G401 (cell line): Measurements from ENCODE around the gene SCN2B. TPM values are rescaled to one million over a fixed set of nuclear protein-coding genes. Genes with fewer than 3 reads are reported as not detected.
"Not testable (repeated sequence)": the region's sequence is repeated elsewhere in the genome, so short reads cannot be mapped to it uniquely, and the experiment has no call there.

Experiments
- DNase-seq: peaks from one replicate; pipeline ENCODE4 v3.0.0-alpha.2; 2015; ENCODE audit warnings: low spot score
- in situ Hi-C: cut with HindIII; loops from 2 replicates; pipeline ENCODE4 v1.10.0; 2016; ENCODE audit warnings: low sequenced_read_pairs, mixed read lengths
- total RNA-seq: library from RNA; depleted of rRNA; stranded (reverse); fragments of >200 nt; shearing (Covaris generic); gene quantifications from 2 replicates; pipeline ENCODE4 v1.2.3, GENCODE V29; 2014

The SCN2B gene
- total RNA-seq, 1 experiment from 2014 or later = 0.10 TPM

DNA sequence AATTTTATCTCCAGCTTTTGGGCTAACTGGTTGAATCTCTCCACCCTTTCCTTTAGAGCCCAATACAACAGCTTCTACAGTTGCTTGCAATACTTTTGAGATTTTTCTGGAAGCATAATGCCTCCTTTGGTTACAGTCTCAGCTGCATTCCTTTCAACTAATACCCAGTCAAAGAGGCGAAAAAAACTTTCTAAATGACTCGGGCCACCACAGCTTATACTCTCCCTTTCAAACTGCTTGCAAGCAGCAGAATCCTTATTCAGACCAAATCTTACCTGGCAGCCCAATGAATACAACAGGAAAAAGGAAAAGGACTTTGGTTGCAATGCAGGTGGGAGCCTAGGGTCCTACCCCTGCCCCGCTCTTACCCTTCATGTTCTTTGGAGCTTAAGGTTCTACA is 32.6 kb upstream of the SCN2B start:
- DNase-seq = no peak
- in situ Hi-C loops = no loop called here

DNA sequence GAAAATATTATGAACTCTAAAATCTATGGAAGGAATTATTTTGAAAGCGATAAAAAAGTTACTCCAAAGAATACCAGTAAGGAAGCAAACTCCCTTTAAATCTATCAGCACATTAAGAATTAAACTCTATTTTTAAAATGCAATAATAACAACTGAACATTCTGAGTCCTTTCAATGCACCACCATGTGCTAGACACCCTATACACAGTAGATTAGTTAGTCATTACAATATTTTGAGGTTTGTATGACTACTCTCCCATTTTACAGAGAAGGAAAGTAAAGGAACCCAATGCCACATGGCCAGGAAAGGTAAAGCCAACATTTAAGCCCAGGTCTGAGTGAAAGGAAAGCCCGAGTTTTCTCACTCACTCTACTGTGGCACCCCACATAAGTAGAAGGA is 30.6 kb upstream of the SCN2B start:
- no peak for DNase-seq
- in situ Hi-C loops = no loop called here

DNA sequence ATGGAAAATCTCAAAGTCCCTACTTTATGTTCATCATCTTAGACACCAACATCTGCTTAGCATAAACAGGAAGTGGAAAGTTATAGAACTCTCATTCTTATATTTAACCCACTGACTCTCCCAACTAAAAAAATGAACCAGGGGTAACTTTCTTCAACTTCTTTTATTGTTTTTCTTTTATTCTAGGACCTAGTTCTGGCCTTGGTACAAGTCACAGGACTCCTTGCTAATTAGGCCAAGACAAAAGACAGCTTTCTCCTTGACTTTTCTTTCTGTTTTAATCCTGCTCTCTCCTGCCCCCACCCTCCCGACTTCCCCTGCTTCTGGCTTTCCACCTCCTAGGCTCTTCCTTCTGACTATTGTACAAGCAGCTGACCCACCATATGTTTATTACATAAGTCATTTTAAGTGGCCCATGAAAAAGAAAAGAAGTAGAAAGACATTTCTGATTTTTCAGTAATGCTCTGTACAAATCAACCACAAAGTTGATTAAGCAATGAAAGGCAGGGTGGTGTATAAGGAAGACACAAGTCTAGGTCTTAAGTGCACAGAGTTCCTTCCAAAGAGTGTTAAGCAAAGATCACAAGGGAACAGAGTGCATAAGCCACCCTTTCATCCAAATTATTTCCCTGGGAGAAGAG is 30.1 kb upstream of the SCN2B start:
- DNase-seq = peak; percentile 50
- in situ Hi-C loops = no loop called here

DNA sequence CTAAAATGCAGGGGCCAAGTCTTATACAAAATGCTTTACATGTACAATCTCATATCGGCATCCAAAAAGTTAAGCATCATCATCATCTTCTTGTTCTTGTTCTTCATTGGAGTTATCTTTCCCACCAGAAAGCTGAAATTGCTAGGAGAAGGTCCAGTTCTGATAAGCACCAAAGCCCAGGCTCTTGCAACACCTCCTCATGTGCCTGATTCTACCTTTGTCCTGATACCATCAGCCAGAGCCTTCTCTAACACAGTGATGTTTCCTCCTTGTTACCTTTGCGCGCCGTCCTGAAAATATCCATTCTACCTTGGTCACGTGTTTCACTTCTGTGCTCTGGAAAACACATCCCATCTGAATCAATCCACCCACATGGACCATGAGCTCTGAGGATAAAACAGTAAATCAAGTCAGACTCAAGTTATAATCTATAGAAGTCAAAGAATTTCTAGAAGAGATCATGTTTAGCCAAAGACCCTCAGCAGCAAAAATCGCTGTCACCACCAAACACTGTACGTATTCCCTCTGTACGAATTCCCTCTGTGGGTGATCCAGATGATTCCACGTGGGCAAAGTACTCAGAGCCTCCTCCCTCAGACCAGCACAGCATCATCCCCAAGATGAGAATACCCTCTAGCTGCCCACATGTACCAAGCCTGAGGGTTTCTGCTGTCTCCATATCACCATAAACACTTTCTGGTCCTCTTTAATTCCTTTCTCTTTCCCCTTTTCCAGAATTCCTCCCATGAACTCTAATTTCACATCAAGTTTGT is 29.4 kb upstream of the SCN2B start:
- in situ Hi-C loops = no loop called here

DNA sequence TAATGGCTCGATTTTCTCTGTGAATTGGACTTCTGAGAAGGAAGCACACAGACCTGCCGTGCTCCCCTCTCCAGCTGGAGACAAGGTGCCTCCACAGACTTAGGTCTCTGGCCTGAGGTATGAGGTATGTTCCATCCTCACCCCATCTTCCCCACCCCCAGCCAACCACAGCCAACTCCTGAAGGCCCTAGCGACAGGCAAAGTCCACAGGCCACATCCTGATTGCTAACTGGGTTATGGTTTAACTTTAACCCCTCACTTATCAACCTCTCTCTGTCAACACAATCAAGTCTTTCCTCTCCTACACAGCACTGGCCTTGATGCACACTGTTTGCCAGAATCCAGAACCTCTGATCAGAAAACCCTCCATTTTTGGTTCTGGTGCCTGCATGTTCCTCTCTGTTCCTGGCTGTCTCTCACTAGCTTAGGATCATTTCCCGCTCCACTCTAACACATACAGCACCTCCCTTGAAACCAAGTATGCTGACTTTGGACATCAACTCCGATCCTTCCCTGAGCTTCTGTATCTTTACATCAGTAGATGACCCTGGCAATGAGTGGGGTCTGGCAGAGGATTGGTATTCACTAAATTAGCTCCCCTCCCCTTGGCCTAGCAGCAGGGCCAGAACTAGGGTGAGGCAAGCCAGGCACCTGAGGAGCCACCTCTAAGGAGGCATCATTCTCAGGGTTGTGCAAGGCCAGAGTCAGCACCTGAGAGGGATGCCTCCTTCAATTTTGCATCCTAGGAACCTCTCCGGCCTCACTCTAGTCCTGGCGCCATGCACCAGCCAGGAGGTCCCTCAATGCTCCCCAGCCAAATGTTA is 26.4 kb upstream of the SCN2B start:
- no peak for DNase-seq
- in situ Hi-C loops = no loop called here

More for the DNA sequence above, 29.4 kb upstream of the SCN2B start:
- DNase-seq = no peak

DNA sequence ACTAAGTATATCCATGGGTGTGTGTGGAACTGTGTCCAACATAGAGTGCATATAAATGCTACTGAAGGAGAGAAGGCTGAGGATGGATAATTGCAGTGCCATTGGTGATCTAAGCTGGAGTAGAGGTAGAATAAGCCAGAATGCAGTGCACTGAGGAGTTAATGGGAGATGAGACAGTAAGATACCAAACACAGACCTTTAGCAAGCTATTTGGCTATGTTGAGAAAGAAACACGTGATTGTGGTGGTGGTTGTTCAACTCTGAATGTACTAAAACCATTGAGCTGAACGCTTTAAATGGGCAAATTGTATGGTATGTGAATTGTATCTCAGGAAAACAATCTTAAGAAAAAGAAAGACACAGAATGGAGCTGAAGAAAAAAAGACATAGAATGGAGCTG is 25.5 kb upstream of the SCN2B start:
- DNase-seq = no peak
- in situ Hi-C loops = no loop called here

DNA sequence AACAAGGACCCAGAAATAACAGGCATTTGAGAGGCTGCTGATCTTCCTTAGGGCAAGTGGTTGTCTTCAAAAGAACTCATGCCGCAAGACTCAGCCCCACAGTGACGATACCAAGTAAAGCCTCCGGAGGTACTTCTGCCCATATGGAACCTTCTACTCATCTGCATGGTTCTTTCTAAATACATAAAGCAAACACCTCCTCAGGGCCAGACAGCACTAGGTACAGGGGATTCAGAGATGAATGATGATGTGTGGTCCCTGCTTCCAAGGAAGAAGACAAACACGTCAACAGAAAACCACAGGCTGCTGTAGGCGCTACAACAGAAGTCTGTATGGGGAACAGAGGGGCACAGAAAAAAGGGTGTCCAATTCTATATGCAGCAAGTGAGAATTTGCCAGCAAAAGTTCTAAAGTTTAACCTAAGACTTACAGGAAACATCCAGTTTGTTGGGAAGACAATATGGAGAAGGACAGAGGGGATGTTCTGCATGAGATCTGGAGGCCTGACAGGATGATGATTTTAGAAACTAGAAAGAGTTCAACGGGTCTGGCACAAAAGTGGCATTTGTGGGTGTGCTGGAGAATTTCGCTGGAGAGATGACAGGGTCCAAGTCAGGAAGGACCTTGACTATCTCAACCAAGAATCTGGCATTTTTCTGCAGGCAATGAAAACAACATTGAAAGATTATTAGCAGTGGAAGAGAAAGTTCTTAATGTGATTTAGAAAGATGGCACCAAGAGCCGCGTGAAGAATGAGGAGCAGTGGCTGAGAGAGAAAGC is 24.7 kb upstream of the SCN2B start:
- DNase-seq = no peak
- in situ Hi-C loops = no loop called here

DNA sequence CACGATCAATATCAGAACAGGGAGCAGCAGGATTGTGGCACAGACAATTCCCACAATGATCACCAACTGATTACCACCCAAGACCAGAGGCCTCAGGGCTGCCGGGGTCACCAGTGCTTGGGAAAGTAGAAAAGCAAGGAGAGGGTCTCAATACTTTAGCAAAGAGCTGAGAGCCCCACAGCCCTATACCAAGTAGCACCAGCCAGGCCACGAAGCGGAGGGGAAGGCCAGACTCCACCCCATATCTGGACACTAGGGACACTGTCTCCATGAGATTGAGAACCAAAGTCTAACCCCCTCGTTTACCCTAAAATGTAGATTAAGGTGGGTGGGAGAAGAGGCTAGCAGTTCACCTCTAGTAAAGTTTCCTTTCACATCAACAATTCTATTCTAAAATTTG is 24.1 kb upstream of the SCN2B start:
- no peak for DNase-seq
- in situ Hi-C loops = no loop called here

DNA sequence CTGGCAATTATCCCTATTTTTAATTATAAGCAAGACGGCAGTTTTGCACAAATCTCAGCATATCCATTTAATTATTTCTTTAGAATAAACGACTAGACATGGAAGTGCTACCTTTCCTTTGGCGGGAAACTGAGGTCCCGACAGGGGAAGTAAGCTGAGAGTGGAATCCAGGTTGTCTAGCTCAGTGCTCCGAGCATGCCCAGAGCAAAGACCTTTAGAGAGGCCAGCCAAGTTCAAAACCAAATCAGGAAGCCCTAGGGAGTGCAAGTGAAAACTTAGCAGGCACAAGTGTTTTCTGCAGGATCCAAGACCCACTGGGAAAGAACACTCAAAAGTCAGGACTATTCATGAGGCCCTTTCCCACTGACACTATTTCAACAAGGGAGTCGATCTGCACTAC is 22.7 kb upstream of the SCN2B start:
- DNase-seq = no peak
- in situ Hi-C loops = no loop called here

DNA sequence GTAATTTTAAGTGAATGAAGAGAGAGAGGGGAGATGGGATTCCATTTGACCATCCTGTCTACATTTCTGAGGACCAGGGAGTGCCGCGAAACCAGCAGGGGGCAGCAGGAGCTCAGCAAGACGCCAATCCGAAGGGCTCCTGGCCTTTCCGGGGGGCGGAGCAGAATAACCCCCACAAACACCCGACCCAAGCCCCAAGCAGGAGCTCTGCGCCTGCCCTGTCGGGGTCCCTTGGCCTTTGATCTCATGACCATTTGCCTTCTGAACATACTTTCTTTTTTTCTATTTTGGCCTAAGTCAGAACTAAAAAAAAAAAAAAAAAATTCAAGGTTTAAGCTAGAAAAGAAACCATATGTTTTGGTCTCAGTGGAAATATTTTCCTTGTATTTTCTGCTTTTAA is 21.9 kb upstream of the SCN2B start:
- in situ Hi-C loops = no loop called here
- peak; percentile 63 for DNase-seq

DNA sequence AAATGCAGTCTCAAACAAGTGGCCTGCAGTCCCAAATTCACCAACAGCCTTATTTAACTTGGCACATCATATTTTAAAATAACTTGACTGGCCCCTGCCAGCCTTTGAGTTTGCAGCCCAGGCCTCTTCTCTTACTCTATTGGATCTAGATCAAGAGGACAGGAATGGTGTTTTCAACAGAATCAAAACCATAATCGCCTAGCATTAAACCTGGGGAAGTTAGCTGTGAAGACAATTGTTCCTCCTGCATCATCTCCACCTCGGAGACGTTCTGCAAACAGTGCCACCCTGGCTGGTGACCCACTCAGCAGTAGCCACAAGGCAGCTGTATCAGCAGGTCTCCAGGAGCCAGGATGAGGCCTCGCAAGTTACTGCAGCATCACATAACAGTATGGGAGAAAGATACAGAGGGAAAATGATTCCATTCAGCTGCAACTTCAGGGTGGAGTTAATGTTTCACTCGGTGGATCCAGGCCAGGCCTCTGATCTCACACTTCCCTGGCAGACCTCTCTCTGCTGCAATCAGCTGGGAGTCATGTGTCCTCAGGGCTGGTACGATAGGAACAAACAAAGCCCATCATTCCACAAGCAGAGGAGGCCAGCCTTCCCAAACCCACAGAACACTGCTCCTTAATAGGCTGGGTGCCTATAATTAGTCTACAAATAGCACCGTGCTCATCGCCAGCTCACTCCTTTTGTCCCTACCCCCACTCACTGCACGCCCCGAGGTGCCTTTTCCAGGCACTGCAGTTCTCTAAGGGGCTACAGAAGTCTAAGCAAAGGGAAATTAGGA is 18.6 kb upstream of the SCN2B start:
- DNase-seq = peak; percentile 67

DNA sequence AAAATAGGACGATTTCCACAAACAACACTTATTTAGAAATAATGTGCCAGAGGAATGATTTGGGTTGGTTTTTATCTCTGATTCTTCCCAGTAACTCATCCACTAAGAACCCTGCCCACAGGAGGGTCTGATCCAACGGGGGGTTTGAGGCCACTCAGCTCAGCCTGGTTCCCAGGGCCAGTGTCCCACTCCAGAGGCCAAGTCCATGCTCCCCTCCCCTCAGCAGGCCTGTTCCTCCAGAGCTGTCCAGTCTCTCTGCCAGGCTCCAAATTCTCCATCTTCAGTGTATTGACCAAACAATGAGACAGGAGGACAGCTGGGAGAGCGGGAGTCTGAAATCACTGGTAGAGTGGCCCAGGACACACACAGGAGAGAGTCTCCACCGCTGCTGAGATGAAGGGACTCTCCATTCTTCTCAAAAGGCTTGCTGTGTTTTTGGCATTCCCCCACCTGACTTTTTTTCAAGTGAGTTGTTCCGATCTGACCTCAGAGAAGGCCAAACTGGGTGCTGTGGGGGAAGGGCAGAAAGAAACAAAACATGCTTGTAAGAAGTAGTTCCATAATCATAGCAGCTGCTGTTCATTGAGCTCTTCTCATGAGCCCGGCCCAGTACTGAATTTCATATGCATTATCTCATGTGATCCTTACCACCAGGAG is 17.6 kb upstream of the SCN2B start:
- in situ Hi-C loops = no loop called here

More for the DNA sequence above, 18.6 kb upstream of the SCN2B start:
- in situ Hi-C loops = no loop called here

DNA sequence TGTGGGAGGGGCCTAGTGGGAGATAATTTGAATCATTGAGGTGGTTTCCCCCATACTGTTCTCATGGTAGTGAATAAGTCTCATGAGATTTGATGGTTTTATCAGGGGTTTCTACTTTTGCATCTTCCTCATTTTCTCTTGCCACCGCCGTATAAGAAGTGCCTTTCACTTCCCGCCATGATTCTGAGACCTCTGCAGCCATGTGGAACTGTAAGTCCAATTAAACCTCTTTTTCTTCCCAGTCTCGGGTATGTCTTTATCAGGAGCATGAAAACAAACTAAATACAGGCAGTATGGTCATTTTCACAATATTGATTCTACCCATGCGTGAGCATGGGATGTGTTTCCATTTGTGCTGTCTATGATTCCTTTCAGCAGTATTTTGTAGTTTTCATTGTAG is 16.4 kb upstream of the SCN2B start:
- DNase-seq, in situ Hi-C loops: not testable (repeated sequence)

More for the DNA sequence above, 17.6 kb upstream of the SCN2B start:
- no peak for DNase-seq

DNA sequence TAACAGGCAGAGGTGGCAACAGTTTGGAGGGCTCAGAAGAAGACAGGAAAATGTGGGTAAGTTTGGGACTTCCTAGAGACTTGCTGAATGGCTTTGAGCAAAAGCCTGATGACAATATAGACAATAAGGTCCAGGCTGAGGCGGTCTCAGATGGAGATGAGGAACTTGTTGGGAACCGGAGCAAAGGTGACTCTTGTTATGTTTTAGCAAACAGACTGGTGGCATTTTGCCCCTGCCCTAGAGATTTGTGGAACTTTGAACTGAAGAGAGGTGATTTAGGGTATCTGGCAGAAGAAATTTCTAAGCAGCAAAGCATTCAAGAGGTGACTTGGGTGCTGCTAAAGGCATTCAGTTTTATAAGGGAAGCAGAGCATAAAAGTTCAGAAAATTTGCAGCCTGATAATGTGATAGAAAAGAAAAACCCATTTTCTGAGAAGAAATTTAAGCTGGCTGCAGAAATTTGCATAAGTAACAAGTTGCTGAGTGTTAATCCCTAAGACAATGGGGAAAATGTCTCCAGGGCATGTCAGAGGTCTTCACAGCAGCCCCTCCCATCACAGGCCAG is 14.6 kb upstream of the SCN2B start:
- in situ Hi-C loops = not testable (repeated sequence)

DNA sequence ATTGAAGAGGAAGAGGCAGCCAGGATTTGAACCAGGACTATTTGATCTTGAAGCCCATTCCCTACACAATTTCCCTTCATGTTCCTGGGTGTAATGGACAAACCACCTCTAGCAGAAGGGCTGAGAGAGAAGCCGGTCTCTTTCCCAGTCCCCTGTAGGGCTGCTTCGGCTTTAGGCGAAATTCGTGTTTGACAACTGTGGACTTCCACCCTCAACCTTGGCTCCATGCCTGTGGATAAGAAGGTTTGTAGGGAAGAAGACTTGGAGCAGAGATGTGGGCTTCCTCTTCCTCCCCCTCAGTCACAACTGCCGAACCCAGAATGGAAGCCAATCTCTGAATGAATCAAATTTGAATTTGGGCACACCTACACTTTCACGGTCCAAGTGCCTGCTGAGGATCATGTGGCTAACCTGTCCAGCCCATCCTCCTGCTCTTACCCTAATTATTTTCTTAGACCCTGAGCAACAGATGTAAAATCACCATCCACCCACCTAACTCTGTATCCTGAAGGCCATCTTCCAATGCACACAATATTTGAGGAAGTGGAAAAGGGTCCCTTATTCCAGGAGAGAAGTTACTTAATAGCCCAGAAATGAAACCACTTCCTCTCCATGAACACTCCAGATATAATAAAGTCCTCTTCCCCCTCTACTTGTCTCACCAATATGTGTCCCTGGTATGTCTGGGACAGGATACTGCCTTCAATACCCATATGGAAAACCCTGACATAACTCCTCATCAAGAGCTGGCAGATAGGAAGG is 10.1 kb upstream of the SCN2B start:
- DNase-seq = no peak
- in situ Hi-C loops = no loop called here

More for the DNA sequence above, 14.6 kb upstream of the SCN2B start:
- DNase-seq = not testable (repeated sequence)

DNA sequence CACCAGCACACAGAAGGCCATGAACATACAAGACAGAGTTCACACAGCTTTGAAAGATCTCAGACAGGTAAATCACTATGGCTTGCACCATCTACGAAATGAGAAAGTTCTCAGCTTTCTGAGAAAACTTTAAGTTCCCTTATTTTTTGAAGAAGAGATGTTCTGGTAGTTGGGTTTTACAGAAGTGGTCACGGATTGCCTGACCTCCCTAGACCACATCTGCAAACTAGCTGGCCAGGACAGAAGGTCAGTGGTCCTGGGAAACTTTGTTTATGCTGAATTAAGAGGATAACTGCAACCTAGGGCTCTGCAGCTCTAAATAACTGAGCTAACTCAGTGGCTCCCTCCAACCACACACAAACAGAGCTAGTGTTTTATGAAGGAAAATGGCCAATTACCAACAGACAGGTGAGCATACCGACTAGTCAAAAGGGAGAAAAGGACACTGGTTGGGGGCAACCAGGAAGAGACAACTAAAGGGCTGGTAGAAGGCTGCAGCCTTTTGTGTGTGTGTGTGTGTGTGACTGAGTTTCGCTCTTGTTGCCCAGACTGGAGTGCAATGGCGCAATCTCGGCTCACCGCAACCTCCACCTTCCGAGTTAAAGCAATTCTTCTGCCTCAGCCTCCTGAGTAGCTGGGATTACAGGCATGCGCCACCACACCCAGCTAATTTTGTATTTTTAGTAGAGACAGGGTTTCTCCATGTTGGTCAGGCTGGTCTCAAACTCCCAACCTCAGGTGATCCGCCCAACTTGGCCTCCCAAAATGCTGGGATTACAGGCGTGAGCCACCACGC is 8.5 kb upstream of the SCN2B start:
- in situ Hi-C loops = no loop called here
- DNase-seq = no peak
